Measurements from ENCODE around the gene ADAMTS13.

- TF ChIP-seq CTCF (IDR thresholded peaks at IDR 0.05) (no peak), POLR2A (IDR thresholded peaks at IDR 0.05) (no peak)
Observed at GRCh38 chr9:133456409-133456808, 34.2 kb downstream of the ADAMTS13 start.
